Measurements from ENCODE around the gene GP1BA.

Gene GP1BA

DNA sequence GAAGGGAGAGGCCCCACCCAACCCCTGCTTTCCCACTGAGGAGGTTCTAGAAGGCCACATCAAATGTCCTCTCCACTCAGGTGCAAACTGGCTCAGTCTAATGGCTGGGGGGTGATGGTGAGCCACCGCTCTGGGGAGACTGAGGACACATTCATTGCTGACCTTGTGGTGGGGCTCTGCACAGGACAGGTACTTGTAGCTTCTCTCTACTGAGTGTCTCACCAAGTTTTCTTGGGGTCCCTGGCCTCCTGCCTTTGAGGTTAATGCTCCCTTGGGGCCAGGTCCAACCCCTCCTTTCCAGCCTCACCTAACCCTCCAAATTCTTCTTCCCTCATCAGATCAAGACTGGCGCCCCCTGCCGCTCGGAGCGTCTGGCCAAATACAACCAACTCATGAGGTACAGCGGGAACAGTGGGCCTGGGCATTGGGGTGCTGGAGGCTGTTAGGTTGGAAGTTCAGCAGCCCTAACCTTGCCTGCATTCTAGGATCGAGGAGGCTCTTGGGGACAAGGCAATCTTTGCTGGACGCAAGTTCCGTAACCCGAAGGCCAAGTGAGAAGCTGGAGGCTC lies 24.5 kb downstream of the GP1BA start:
- no peak overlapping the region for H3K4me3 ChIP-seq (ENCODE audit: low read length)
- H3K9me3 ChIP-seq (ENCODE audit: insufficient read depth, low read depth, low read length) = no peaks in the 10 kb centered on the region

DNA sequence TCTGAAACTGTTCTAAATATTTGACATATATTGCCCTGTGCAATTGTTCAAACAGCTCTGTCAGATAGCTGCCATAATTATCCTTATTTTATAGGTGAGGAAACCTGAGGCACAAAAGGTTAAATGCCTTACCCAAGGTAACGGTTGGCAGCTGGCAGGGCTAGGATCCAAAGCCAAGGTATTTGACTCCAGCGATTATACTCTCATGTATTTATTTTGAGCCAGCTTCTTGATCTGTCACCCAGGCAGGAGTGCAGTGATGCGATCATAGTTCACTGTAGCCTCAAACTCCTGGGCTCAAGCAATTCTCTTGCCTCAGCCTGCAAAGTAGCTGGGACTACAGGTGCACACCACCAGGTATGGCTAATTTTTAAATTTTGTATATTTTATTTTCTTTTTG lies 26.0 kb downstream of the GP1BA start:
- Histone ChIP-seq H3K27me3 (ENCODE audit: insufficient read depth, low read length) (no peaks in the 10 kb centered on the region), H3K9me3 (ENCODE audit: insufficient read depth, low read depth, low read length) (no peaks in the 10 kb centered on the region), H3K4me1 (ENCODE audit: insufficient read depth, low read length) (peaks cover 8% of the 10 kb centered on the region; the same call in 1 of the 2 replicates), H3K9ac (ENCODE audit: low read depth, low read length) (no peak overlapping the region), H3K27ac (ENCODE audit: low read depth, low read length) (no peak overlapping the region), H3K36me3 (ENCODE audit: insufficient read depth, low read length) (peaks cover 20% of the 10 kb centered on the region), H3K4me3 (ENCODE audit: low read length) (no peak overlapping the region)
- WGBS = 97% methylated on average over 3 of the region's 3 CpGs

More for the DNA sequence above, 24.5 kb downstream of the GP1BA start:
- 81% methylated on average over 10 of the region's 10 CpGs for WGBS
- H3K36me3 ChIP-seq (ENCODE audit: insufficient read depth, low read length) = peaks cover 20% of the 10 kb centered on the region
- peaks cover 12% of the 10 kb centered on the region for H3K4me1 ChIP-seq (ENCODE audit: insufficient read depth, low read length)
- no peaks in the 10 kb centered on the region for H3K27me3 ChIP-seq (ENCODE audit: insufficient read depth, low read length)
- H3K9ac ChIP-seq (ENCODE audit: low read depth, low read length) = no peak overlapping the region
- no peak overlapping the region for H3K27ac ChIP-seq (ENCODE audit: low read depth, low read length)

DNA sequence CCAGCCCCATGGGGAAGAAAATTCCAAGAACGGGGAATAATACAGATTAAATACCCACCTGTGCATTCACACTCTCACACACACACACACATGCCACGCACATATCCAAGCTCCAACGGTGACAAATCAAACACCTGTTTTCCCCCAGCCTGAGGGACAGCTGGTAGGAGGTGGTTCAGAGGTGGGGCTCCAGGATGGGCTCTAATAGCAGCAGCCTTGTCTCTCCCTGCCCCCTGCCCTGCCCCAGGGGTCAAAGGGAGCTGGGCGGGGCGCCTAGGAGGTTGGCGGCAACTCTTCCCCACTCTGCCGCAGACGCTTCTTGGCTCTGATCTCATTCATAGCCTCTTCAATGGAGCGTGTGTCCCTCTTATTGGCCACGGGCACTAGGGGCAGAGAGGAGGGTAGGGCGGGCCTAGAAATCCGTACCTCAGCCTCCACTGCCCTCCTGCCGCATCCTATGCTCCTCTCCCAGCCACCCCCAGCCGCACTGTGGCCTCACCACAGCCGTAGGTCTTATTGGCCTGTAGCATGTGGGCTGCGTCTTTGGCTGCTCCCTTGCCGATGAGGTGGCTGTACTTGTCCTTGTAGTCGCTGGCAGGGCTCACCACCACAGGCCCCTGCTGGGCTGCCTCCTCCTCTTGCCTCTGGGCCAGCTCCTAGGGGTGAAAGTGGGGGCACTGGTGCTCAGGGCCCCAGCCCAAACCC lies 27.3 kb downstream of the GP1BA start:
- H3K9ac ChIP-seq (ENCODE audit: low read depth, low read length) = no peak overlapping the region
- no peaks in the 10 kb centered on the region for H3K27me3 ChIP-seq (ENCODE audit: insufficient read depth, low read length)
- no peaks in the 10 kb centered on the region for H3K9me3 ChIP-seq (ENCODE audit: insufficient read depth, low read depth, low read length)
- H3K27ac ChIP-seq (ENCODE audit: low read depth, low read length) = no peak overlapping the region
- WGBS = 94% methylated on average over 18 of the region's 18 CpGs
- no peak overlapping the region for H3K4me3 ChIP-seq (ENCODE audit: low read length)
- peaks cover 20% of the 10 kb centered on the region for H3K36me3 ChIP-seq (ENCODE audit: insufficient read depth, low read length)
- peaks cover 8% of the 10 kb centered on the region; the same call in 1 of the 2 replicates for H3K4me1 ChIP-seq (ENCODE audit: insufficient read depth, low read length)

DNA sequence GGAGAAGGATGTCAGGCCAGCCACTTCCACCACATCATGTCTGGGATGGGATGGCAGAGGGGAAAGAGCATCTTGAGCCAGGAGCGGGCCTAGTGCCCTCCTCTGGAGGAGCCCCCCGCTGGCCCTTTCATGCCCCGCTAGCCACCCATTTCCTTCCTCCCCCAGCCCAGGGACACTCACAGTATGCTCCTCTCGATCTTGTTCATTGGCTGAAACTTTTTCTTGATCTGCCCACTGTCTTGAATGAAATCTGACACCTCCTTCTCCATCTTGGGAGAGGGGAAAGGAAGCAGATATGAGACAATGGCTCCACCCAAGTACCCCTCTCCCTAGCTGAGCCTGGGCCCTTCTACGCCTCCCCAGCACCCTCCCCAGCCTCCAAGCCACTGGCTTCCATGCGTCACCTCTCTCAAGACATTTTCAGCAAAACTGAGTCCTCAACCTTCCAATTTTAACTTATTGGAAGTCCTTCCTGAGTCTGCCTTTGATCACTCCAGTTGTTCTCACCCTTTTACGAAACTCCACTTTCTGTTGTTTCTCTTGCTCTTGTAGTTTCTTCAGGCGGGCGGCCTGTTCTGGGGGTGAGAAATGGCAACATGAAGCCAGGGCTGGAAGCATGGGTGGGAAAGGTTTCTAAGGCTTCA lies 28.3 kb downstream of the GP1BA start:
- Histone ChIP-seq H3K9ac (ENCODE audit: low read depth, low read length) (no peak overlapping the region; the same call in 1 of the 2 replicates), H3K9me3 (ENCODE audit: insufficient read depth, low read depth, low read length) (no peaks in the 10 kb centered on the region), H3K27me3 (ENCODE audit: insufficient read depth, low read length) (no peaks in the 10 kb centered on the region), H3K4me1 (ENCODE audit: insufficient read depth, low read length) (peaks cover 8% of the 10 kb centered on the region; the same call in 1 of the 2 replicates), H3K4me3 (ENCODE audit: low read length) (no peak overlapping the region), H3K36me3 (ENCODE audit: insufficient read depth, low read length) (peaks cover 24% of the 10 kb centered on the region), H3K27ac (ENCODE audit: low read depth, low read length) (0 out of 2 replicates have a peak overlapping the region, but pooled peaks have one; percentile 9)
- 74% methylated on average over 9 of the region's 9 CpGs for WGBS

DNA sequence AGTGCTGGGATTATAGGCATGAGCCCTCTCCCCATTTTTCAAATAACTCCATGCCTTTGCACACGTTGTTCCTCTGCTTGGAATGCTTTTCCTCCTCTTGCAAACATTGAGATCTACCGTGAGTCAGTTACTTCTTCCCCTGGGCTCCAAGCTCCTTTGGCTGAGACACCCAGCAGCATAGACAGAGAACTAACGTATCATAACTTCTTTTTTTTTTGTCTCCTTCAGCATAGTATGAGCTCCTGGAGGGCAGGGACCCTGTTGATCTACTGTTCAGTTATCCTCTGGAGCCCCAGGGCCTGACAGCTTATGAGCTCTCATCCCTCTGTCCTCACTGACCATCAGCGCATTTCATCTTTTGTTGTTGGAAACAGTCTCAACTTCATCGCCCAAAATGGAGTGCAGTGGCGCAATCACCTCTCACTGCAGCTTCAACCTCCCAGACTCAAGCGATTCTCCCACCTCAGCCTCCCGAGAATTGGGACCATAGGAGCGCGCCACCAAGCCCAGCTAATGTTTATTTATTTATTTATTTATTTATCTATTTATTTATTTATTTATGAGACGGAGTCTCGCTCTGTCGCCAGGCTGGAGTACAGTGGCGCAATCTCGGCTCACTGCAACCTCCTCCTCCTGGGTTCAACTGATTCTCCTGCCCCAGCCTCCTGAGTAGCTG lies 33.4 kb downstream of the GP1BA start:
- Histone ChIP-seq H3K9me3 (ENCODE audit: insufficient read depth, low read depth, low read length) (no peaks in the 10 kb centered on the region), H3K36me3 (ENCODE audit: insufficient read depth, low read length) (peaks cover 12% of the 10 kb centered on the region; the same call in 1 of the 2 replicates), H3K27ac (ENCODE audit: low read depth, low read length) (no peak overlapping the region), H3K4me1 (ENCODE audit: insufficient read depth, low read length) (peaks cover 16% of the 10 kb centered on the region; the same call in 1 of the 2 replicates), H3K4me3 (ENCODE audit: low read length) (no peak overlapping the region), H3K9ac (ENCODE audit: low read depth, low read length) (no peak overlapping the region), H3K27me3 (ENCODE audit: insufficient read depth, low read length) (no peaks in the 10 kb centered on the region)
- WGBS = 96% methylated on average over 13 of the region's 15 CpGs

DNA sequence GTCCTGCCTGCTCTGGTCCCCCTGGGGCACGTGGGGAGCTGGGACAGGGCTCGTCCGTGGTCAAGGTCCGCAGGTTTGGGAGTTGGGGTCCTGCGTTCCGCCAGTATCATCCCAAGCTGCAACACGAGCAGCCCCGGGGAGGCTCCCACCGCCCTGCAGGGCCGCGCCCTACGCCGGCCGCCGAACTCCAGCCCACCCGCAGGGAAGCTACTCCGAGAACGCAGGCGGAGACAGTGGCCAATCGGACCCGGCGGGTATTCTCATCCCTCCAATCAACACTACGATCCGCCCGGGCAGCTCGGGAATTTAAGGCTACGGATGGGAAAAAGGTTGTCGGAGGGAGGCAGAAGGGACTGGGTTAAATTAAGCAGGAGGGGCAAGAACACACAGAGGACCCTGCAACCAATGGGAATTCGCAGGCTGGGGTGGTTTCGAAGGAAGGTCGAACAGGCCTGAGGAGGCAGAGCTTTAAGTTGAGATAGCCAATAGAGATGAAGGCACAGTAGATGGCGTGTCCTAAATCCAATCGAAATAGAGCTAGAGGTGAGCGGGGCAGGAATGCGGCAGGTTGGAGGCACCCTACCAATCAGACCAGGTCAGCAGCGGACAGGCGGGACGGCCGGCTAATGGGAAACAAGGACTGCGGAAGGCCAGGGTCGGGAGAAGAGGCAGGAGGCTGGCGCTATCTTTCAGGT lies 34.9 kb downstream of the GP1BA start:
- 1% methylated on average over 42 of the region's 42 CpGs for WGBS
- Histone ChIP-seq H3K4me3 (ENCODE audit: low read length) (peak overlapping the region; percentile 73), H3K4me1 (ENCODE audit: insufficient read depth, low read length) (peaks cover 11% of the 10 kb centered on the region; the same call in 1 of the 2 replicates), H3K27me3 (ENCODE audit: insufficient read depth, low read length) (no peaks in the 10 kb centered on the region), H3K9me3 (ENCODE audit: insufficient read depth, low read depth, low read length) (no peaks in the 10 kb centered on the region), H3K36me3 (ENCODE audit: insufficient read depth, low read length) (peaks cover 6% of the 10 kb centered on the region), H3K27ac (ENCODE audit: low read depth, low read length) (peak overlapping the region; percentile 95), H3K9ac (ENCODE audit: low read depth, low read length) (peak overlapping the region; percentile 88)

DNA sequence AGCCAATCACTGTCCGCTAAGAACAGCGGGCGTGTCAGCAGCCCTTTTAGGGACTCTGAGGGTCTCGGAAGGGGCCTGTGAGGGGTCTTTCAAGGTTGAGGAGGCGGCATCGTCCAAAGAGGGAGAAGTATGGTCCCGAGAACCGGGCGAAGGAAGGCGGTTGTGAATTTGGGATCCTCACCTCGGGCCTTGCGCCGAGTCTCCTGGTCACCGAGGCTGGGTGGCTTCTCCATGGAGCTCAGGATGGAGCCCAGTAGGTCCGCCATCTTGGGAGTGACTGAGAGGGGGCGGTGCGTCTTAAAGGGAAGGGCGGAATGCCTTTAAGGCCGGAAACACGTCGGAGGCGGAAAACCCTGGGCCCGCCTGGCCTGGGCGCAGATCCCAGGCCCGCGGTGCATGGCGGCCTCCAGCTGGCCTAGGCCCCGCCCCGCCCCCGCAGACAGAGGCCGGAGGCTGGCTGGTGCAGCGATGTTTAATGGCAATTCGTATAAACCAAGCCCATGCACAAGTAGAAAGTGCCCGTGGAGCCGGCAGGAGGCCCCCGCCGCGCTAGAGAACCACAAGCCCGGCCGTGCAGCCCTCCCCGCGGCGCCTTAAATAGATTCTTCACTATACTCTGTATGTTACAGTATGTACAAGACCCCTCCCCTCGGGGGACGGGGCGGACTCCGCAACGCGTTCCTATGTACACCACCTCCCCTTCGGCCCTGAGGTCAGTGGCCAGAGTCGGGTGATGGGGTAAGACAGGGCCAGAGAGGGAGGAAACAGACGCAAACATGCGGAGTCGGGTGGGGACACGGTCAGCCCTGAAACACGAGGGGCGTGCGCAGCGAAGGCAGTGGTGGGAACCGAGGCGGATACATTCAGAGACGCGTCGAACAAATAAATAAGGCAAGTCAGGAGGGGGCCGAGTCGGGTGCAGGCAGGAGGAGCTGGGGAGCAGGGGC lies 35.7 kb downstream of the GP1BA start, which contains the start of gene SPAG7:
TSS of gene SPAG7 (minus strand) at position 279 of the 947 bp plus-strand sequence. CDS start at position 266, 13 bp downstream.
- Histone ChIP-seq H3K9ac (ENCODE audit: low read depth, low read length) (peak within 1 kb of the TSS; percentile 88), H3K4me1 (ENCODE audit: insufficient read depth, low read length) (peaks cover 11% of the 10 kb centered on the region; the same call in 1 of the 2 replicates), H3K9me3 (ENCODE audit: insufficient read depth, low read depth, low read length) (no peaks in the 10 kb centered on the region), H3K36me3 (ENCODE audit: insufficient read depth, low read length) (peaks cover 6% of the 10 kb centered on the region), H3K27me3 (ENCODE audit: insufficient read depth, low read length) (no peaks in the 10 kb centered on the region), H3K4me3 (ENCODE audit: low read length) (peak within 1 kb of the TSS; percentile 73), H3K27ac (ENCODE audit: low read depth, low read length) (peak within 1 kb of the TSS; percentile 95)
- WGBS = under 1% methylated on average over 66 of the region's 66 CpGs

GRCh38 chr17:4968486-4969046 lies 36.5 kb downstream of the GP1BA start:
- H3K27me3 ChIP-seq (ENCODE audit: insufficient read depth, low read length) = no peaks in the 10 kb centered on the region
- H3K9ac ChIP-seq (ENCODE audit: low read depth, low read length) = peak overlapping the region; percentile 88
- H3K4me3 ChIP-seq (ENCODE audit: low read length) = peak overlapping the region; percentile 73
- WGBS = 3% methylated on average over 23 of the region's 23 CpGs
- H3K36me3 ChIP-seq (ENCODE audit: insufficient read depth, low read length) = peaks cover 6% of the 10 kb centered on the region
- no peaks in the 10 kb centered on the region for H3K9me3 ChIP-seq (ENCODE audit: insufficient read depth, low read depth, low read length)
- H3K4me1 ChIP-seq (ENCODE audit: insufficient read depth, low read length) = peaks cover 11% of the 10 kb centered on the region; the same call in 1 of the 2 replicates
- peak overlapping the region; percentile 95 for H3K27ac ChIP-seq (ENCODE audit: low read depth, low read length)

DNA sequence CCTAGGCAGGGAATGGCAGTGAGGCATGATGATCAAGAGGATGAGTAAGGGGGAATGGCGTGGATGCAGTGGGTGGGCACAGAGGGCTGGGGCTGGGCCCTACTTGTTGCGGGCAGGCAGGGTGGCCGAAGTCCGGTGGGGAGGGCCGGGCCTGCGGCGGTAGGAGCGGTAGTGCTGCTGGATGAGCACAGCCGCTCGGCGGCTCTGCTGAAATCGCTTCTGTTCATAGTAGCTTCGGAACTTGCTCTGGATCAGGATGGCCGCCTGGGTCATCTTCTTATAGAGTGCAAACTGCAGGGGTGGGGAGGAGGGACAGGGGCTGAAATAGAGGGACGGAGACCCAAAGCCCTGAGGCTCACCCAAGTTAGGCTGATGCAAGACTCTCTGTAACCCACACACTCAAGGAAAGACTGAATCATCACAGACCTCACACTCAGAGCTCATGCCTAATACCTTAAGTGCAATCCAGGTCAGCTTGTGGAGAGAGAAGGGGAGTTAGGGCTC lies 37.0 kb downstream of the GP1BA start:
- H3K4me1 ChIP-seq (ENCODE audit: insufficient read depth, low read length) = peaks cover 11% of the 10 kb centered on the region; the same call in 1 of the 2 replicates
- H3K4me3 ChIP-seq (ENCODE audit: low read length) = peak overlapping the region; percentile 73
- no peaks in the 10 kb centered on the region for H3K9me3 ChIP-seq (ENCODE audit: insufficient read depth, low read depth, low read length)
- H3K36me3 ChIP-seq (ENCODE audit: insufficient read depth, low read length) = peaks cover 6% of the 10 kb centered on the region
- H3K27me3 ChIP-seq (ENCODE audit: insufficient read depth, low read length) = 0 out of 2 replicates have a peak, but pooled peaks cover 1% of the 10 kb centered on the region
- H3K27ac ChIP-seq (ENCODE audit: low read depth, low read length) = peak overlapping the region; percentile 95
- peak overlapping the region; percentile 88 for H3K9ac ChIP-seq (ENCODE audit: low read depth, low read length)
- WGBS = 15% methylated on average over 15 of the region's 15 CpGs

Measured in HUES64 (cell line).